ENCODE measurements around the gene RAD51B. TPM values are rescaled to one million over a fixed set of nuclear protein-coding genes. Genes with fewer than 3 reads are reported as not detected.

RAD51B gene
- total and polyA plus RNA-seq, 2 of the 13 experiments (the other 11 are each of a cell fraction or from before 2014, with no cell fraction given) = 7.0 to 9.5 TPM

GRCh38 chr14:68173227-68173972, 353.8 kb downstream of the RAD51B start:
- no peaks in the 10 kb centered on the region for H4K20me1 ChIP-seq (ENCODE audit: insufficient read depth, low read length)
- DNase-seq (ENCODE audit: low spot score) = no peak
- peak overlapping the region in 2 of 3 experiments; percentile 9 to 52; a peak in 2 of 6 replicates for H3K4me3 ChIP-seq (replicated peaks in 1 of 3; ENCODE audit: insufficient read depth in 1 of 3, low read depth in 2 of 3, low read length in 3 of 3)
- intact Hi-C loops (cut with micrococcal nuclease; ENCODE audit: unreplicated experiment) = loop anchor here (2.0 kb wide), 1 partner anchor 19 kb away; no protein-coding TSS in a partner anchor
- ChIA-PET CTCF (ENCODE audit: low intra/inter-chr PET ratio, low total read pairs) (no interaction called here), POLR2A (interaction anchor here (1.0 to 1.6 kb wide), 5 partner anchors 9 to 646 kb away, joined by 3 to 6 read pairs (median 4); no protein-coding TSS in a partner anchor)
- H3K4me2 ChIP-seq (ENCODE audit: low read depth, low read length) = peak overlapping the region; percentile 77
- peak overlapping the region; percentile 81 for H3K27ac ChIP-seq (ENCODE audit: extremely low read length, insufficient read depth, low read length)
- no peaks in the 10 kb centered on the region for H3K9me3 ChIP-seq (ENCODE audit: low read length)
- peak; percentile 25; the same call in 2 of the 3 replicates for ATAC-seq
- 69% methylated on average over 1 of the region's 1 CpG for WGBS (ENCODE audit: low lambda C conversion rate)
- TF ChIP-seq TOE1 (CRISPR knock-in tag; IDR thresholded peaks at IDR 0.05) (no peak), TCF12 (IDR thresholded peaks at IDR 0.05) (no peak), TCF12 (CRISPR knock-in tag; IDR thresholded peaks at IDR 0.05) (no peak), ZNF296 (CRISPR knock-in tag; conservative IDR thresholded peaks at IDR 0.05) (no peak), ZNF451 (CRISPR knock-in tag; IDR thresholded peaks at IDR 0.05) (no peak), ARNTL (CRISPR knock-in tag; IDR thresholded peaks at IDR 0.05) (no peak), CEBPB (IDR thresholded peaks at IDR 0.05; ENCODE audit: borderline replicate concordance, low read depth, low read length) (no peak), BCL6 (CRISPR knock-in tag; IDR thresholded peaks at IDR 0.05) (no peak), RORA (CRISPR knock-in tag; IDR thresholded peaks at IDR 0.05) (no peak), NFAT5 (CRISPR knock-in tag; IDR thresholded peaks at IDR 0.05) (no peak), KMT2B (CRISPR knock-in tag; IDR thresholded peaks at IDR 0.05) (no peak)
- H3K36me3 ChIP-seq (replicated peaks in 1 of 2; ENCODE audit: control insufficient read depth in 1 of 2, insufficient read depth in 2 of 2, low read length in 2 of 2) = no peaks in the 10 kb centered on the region
- in situ Hi-C loops (cut with HindIII; ENCODE audit: extremely low pct_ligation_motif_present, low pct_unique_long_range_greater_than_20kb) = no loop called here
- no peaks in the 10 kb centered on the region for H3K27me3 ChIP-seq (ENCODE audit: control insufficient read depth in 1 of 2, insufficient read depth in 2 of 2, low read length in 2 of 2)
- no peak overlapping the region for H2AFZ ChIP-seq (ENCODE audit: low read length)
- peak; percentile 4 for FAIRE-seq
- no peaks in the 10 kb centered on the region for H3K79me2 ChIP-seq (ENCODE audit: insufficient read depth, low read length)
- peaks cover 52% of the 10 kb centered on the region for H3K4me1 ChIP-seq (ENCODE audit: insufficient read depth, low read length)
- H3K9ac ChIP-seq (ENCODE audit: insufficient read depth, low read depth, low read length) = no peak overlapping the region
- TSS peak; percentile 94 for BruUV-seq (replicated peaks)

Measured in HepG2 (cell line).